HG03045 (cell line): Measurements from ENCODE around the gene USP40.

Experiments
- ATAC-seq: cut with Tn5 transposase; IDR thresholded peaks from one replicate; pipeline ENCODE4 v1.9.1; 2021; ENCODE audit warnings: mild to moderate bottlenecking, moderate library complexity; ENCODE audit not compliant: unreplicated experiment

USP40 gene

DNA sequence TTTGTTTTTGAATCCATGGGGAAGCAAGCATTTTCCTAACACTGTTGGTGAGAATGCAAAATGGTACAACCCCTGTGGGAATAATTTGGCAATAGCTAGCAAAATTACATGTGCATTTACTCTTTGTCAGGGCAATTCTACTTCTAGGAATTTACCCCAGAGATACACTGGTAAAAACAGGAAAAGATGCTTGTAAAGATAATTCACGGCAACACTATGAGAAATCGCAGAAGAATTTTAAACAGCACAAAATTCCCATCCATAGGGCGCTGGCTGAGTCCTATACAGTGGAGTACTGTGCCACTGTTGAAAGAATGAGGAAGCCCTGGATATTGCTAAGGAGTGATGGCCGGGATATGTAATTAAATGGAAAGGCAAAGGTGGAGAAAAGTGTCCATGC, 136.5 kb downstream of the USP40 start:
- no peak for ATAC-seq

DNA sequence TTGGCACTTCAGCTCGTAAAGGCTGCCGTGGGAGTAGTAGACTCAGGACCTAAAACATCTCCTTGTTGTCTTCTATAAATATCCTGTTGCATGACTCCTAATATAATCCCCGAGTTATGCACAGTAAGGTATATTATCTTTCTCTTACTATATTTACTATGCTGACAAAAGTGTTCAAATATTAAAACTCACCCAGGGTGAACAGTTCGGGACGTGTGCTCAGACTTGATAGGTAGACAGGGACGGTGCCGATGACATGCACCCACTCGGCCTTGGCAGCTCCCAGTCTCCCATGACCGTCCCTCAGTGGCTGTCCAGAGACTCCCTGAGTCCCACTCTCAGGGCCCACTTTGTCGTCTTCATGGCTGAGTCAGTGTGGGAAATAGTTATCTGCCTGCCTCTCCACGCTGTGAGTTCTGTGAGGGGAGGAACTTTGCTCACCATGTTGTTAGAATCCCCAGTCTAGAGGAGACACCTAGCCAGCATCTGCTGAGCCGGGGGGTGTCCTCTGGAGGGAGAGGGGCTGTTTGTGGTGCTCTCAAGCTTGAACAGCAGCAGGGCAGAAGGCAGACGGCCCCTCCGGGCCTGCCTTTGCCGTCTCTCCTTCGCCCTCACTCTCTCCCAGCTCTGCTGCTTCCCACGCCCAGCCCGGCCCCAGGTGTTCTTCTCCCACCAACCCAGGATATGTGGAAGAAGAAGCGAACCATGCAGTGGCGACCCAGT, 137.2 kb downstream of the USP40 start:
- ATAC-seq: no peak

DNA sequence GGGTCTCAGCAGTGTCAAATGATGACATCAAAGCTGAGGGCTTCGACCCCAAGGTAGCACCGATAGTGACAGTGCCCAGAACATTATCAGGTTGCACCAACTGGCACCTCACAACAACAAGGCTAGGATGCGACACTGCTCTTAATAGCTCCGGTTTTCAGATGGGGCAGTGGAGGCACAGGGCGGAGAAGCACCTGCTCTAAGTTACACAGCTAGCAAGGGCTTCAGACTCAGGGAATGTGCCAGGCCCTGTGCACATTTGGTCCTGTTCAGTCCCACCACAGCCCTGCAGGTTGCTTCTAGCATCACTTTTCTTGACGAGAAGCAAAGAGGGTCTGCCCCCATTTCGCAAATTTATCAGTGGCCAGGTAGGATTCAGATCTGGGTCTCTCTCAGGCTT, 138.1 kb downstream of the USP40 start:
- no peak for ATAC-seq

DNA sequence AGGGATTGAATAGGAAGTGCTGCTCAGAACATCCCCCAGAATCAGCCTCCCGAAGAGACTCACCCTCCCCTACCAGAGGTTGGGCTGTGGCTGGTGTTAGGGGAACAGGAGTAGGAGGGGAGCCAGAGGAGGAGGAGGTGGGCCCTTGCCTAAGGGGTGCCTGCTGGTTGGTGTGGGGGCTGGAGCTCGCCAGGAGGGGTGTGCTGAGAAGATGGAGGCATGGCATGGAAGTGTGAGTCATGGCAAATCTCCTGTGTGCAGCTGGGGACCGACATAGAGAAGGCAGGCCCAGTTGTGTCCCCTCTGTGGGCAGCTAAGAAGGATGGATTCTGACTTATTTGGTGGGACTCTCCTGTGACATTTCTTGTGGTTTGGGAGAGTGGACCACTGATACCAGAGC, 138.6 kb downstream of the USP40 start:
- ATAC-seq: no peak

DNA sequence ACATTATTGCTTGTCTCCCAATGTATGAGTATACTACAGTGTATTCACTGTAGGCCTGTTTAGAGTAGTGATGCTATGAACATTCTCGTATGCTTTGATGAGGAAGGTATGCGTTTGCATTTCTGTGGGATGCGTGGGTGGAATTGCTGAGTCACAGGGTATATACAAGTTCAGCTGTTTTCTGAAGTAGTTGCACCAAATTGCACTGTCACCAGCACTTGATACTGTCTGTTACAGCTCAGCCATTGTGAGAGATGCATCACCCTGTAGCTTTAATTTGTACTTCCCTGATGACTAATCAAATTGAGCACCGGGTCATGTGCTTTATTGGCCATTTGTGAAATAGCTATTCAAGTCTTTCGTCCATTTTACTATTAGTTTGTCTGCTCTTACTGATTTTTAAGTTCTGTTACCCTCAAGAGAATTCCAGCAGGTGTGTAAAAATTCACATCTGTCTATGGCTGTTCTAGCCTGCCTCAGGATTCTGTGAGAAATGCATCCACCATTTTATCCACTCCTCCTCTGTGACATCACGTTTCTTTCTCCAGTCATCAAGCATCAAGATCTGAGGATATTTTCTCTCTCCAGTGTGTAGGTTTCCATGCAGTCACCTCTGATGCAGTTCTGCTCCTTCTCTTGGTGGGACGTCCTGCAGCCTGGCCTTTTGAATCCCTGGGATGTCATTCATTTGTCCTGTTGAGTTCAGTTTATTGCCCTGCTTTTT, 139.8 kb downstream of the USP40 start:
- ATAC-seq: no peak
